HG03571 (cell line): ENCODE data around the gene MED15.
"Not testable (repeated sequence)": the region's sequence is repeated elsewhere in the genome, so short reads cannot be mapped to it uniquely, and the experiment has no call there.

Experiments used
- ATAC-seq: cut with Tn5 transposase; IDR thresholded peaks from one replicate; pipeline ENCODE4 v1.9.1; 2021; ENCODE audit not compliant: unreplicated experiment

Gene MED15

GRCh38 chr22:20581503-20582170 lies 74.2 kb downstream of the MED15 start:
- ATAC-seq, result no peak

GRCh38 chr22:20582171-20582511 lies 74.7 kb downstream of the MED15 start:
- no peak for ATAC-seq

GRCh38 chr22:20582520-20583361 lies 75.3 kb downstream of the MED15 start:
- no peak for ATAC-seq

- no peak for ATAC-seq
Observed at GRCh38 chr22:20583471-20583922, 76.1 kb downstream of the MED15 start.

- no peak for ATAC-seq
Observed at GRCh38 chr22:20584029-20584871, 76.8 kb downstream of the MED15 start.

- ATAC-seq, result no peak
Observed at GRCh38 chr22:20584872-20585638, 77.6 kb downstream of the MED15 start.

GRCh38 chr22:20585639-20586402 lies 78.4 kb downstream of the MED15 start:
- ATAC-seq, result no peak

- no peak for ATAC-seq
Observed at GRCh38 chr22:20586403-20586745, 79.0 kb downstream of the MED15 start.

- no peak for ATAC-seq
Observed at GRCh38 chr22:20587206-20587958, 80.0 kb downstream of the MED15 start.

GRCh38 chr22:20588092-20588842 lies 80.9 kb downstream of the MED15 start:
- no peak for ATAC-seq

GRCh38 chr22:20588843-20589581 lies 81.6 kb downstream of the MED15 start:
- no peak for ATAC-seq

- no peak for ATAC-seq
Observed at GRCh38 chr22:20589614-20590476, 82.4 kb downstream of the MED15 start.

GRCh38 chr22:20590477-20591294 lies 83.3 kb downstream of the MED15 start:
- no peak for ATAC-seq

GRCh38 chr22:20591295-20591645 lies 83.9 kb downstream of the MED15 start:
- no peak for ATAC-seq

GRCh38 chr22:20591660-20592310 lies 84.4 kb downstream of the MED15 start:
- ATAC-seq, result no peak

- not testable (repeated sequence) for ATAC-seq
Observed at GRCh38 chr22:20594038-20594437, 86.6 kb downstream of the MED15 start.
